HEK293T (cell line): Measurements from ENCODE around the gene IBSP.

Source experiments
- CTCF ChIA-PET: fragments of 350-600 bp; formaldehyde crosslinking; extraction: SDS; loops from one replicate; lab custom pipeline; 2021; ENCODE audit warnings: antibody characterized with exemption, inconsistent platforms; lab: Yijun Ruan, JAX
- POLR2A ChIA-PET: fragments of 350-600 bp; formaldehyde crosslinking; extraction: SDS; loops from one replicate; lab custom pipeline; 2020; ENCODE audit warnings: antibody characterized with exemption, inconsistent platforms; lab: Yijun Ruan, JAX
- DNase-seq: peaks from one replicate; pipeline ENCODE4 v3.0.0; 2012; ENCODE audit warnings: mixed read lengths; ENCODE audit errors: extremely low spot score
- ARNT ChIP-seq: fragments of 450-650 bp; IDR thresholded peaks from 2 replicates; pipeline ENCODE4 v1.6.1; 2017; ENCODE audit warnings: mild to moderate bottlenecking
- BHLHE40 ChIP-seq: fragments of 450-650 bp; IDR thresholded peaks from 2 replicates; pipeline ENCODE4 v1.6.1; 2016; ENCODE audit warnings: mild to moderate bottlenecking, moderate library complexity, borderline replicate concordance
- CTBP1 ChIP-seq: fragments of 450-650 bp; IDR thresholded peaks from 2 replicates; pipeline ENCODE4 v1.6.1; 2016; ENCODE audit warnings: borderline replicate concordance
- ELF4 ChIP-seq: fragments of 450-650 bp; IDR thresholded peaks from 2 replicates; pipeline ENCODE4 v1.6.1; 2017; ENCODE audit warnings: antibody characterized with exemption
- FOXA1 ChIP-seq: fragments of 450-650 bp; IDR thresholded peaks from 2 replicates; pipeline ENCODE4 v1.6.1; 2016; ENCODE audit warnings: mild to moderate bottlenecking
- FOXK2 ChIP-seq: fragments of 450-650 bp; IDR thresholded peaks from 2 replicates; pipeline ENCODE4 v1.6.1; 2016; ENCODE audit warnings: mild to moderate bottlenecking
- FOXM1 ChIP-seq: fragments of 450-650 bp; IDR thresholded peaks from 2 replicates; pipeline ENCODE4 v1.6.1; 2017; ENCODE audit warnings: mild to moderate bottlenecking, borderline replicate concordance
- HDGF ChIP-seq: fragments of 450-650 bp; IDR thresholded peaks from 2 replicates; pipeline ENCODE4 v1.6.1; 2017; ENCODE audit warnings: antibody characterized with exemption, borderline replicate concordance
- L3MBTL2 ChIP-seq: fragments of 450-650 bp; conservative IDR thresholded peaks from 2 replicates; pipeline ENCODE4 v1.6.1; 2016; ENCODE audit warnings: mild to moderate bottlenecking
- LEF1 ChIP-seq: fragments of 450-650 bp; IDR thresholded peaks from 2 replicates; pipeline ENCODE4 v1.6.1; 2017; ENCODE audit warnings: mild to moderate bottlenecking, borderline replicate concordance
- NFRKB ChIP-seq: fragments of 450-650 bp; IDR thresholded peaks from 2 replicates; pipeline ENCODE4 v1.6.1; 2016; ENCODE audit warnings: mild to moderate bottlenecking, moderate library complexity
- PKNOX1 ChIP-seq: fragments of 450-650 bp; IDR thresholded peaks from 2 replicates; pipeline ENCODE4 v1.6.1; 2016
- SP1 ChIP-seq: fragments of 450-650 bp; IDR thresholded peaks from 2 replicates; pipeline ENCODE4 v1.6.1; 2017
- SUZ12 ChIP-seq: fragments of 450-650 bp; IDR thresholded peaks from 2 replicates; pipeline ENCODE4 v1.6.1; 2016; ENCODE audit warnings: mild to moderate bottlenecking
- TARDBP ChIP-seq: fragments of 450-650 bp; IDR thresholded peaks from 2 replicates; pipeline ENCODE4 v1.6.1; 2016
- ZNF384 ChIP-seq: fragments of 450-650 bp; IDR thresholded peaks from 2 replicates; pipeline ENCODE4 v1.6.1; 2016

IBSP gene, protein sequence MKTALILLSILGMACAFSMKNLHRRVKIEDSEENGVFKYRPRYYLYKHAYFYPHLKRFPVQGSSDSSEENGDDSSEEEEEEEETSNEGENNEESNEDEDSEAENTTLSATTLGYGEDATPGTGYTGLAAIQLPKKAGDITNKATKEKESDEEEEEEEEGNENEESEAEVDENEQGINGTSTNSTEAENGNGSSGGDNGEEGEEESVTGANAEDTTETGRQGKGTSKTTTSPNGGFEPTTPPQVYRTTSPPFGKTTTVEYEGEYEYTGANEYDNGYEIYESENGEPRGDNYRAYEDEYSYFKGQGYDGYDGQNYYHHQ

GRCh38 chr4:87799301-87800113, at the start of gene IBSP:
Gene IBSP, plus strand, starts transcription at chr4:87799554. Its CDS starts 2,808 bp downstream, at chr4:87802362.
- ChIA-PET CTCF (no interaction called here), POLR2A (no interaction called here)
- no peak for DNase-seq
- TF ChIP-seq TARDBP (no peak), LEF1 (no peak), ARNT (no peak), SUZ12 (no peak), ZNF384 (no peak), ELF4 (no peak), L3MBTL2 (no peak), HDGF (no peak), FOXK2 (no peak), CTBP1 (no peak), FOXM1 (no peak), NFRKB (no peak), BHLHE40 (no peak), SP1 (no peak), FOXA1 (no peak), PKNOX1 (no peak)

GRCh38 chr4:87749883-87750282, 49.5 kb upstream of the IBSP start:
- ChIA-PET CTCF (no interaction called here), POLR2A (no interaction called here)
- DNase-seq, result no peak
- no peak for TF ChIP-seq ELF4
- TF ChIP-seq LEF1, result no peak
- no peak for TF ChIP-seq L3MBTL2
- no peak for TF ChIP-seq ARNT
- TF ChIP-seq FOXK2, result no peak
- TF ChIP-seq FOXM1, result no peak
- no peak for TF ChIP-seq BHLHE40

GRCh38 chr4:87758270-87758669, 41.1 kb upstream of the IBSP start:
- ChIA-PET CTCF (no interaction called here), POLR2A (no interaction called here)
- DNase-seq, result no peak
- TF ChIP-seq FOXK2 (no peak), FOXA1 (no peak), LEF1 (no peak), ARNT (no peak), NFRKB (no peak), SUZ12 (no peak), BHLHE40 (no peak), L3MBTL2 (no peak), ELF4 (no peak), HDGF (no peak)

GRCh38 chr4:87762311-87762710, 37.0 kb upstream of the IBSP start:
- POLR2A ChIA-PET, result no interaction called here
- TF ChIP-seq FOXM1 (no peak), FOXA1 (no peak), FOXK2 (no peak), L3MBTL2 (no peak), LEF1 (no peak), PKNOX1 (no peak), NFRKB (no peak), BHLHE40 (no peak), HDGF (no peak), ELF4 (no peak)
- DNase-seq, result no peak
- CTCF ChIA-PET, result no interaction called here

GRCh38 chr4:87781569-87781968, 17.8 kb upstream of the IBSP start:
- ChIA-PET POLR2A (no interaction called here), CTCF (interaction anchor here (1.0 kb wide), 1 partner anchor 57 kb away, joined by 3 read pairs; no protein-coding TSS in a partner anchor)
- no peak for DNase-seq
- TF ChIP-seq NFRKB (no peak), CTBP1 (no peak), ARNT (no peak), ELF4 (no peak), FOXK2 (no peak), BHLHE40 (no peak), FOXA1 (no peak), L3MBTL2 (no peak), ZNF384 (no peak), SP1 (no peak), LEF1 (no peak)

DNA sequence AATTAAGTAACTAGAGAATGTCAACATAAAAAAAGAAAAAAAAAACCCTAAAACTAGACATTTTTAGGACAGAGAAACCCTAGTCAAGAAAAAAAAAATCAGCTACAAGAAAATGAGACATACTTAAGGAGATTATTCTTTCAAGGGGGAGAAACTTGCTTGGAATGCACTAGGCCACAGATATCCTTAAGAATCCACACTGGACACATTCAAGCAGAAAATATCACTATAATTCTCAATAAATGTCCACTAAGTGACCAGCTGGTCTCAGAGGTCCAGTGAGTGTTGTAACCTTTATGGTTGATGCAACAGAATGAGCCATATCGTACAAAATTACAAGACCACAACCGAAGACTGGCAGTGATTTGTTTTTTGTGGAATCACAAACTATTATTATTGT, 15.6 kb upstream of the IBSP start:
- DNase-seq, result no peak
- ChIA-PET CTCF (no interaction called here), POLR2A (no interaction called here)
- TF ChIP-seq FOXK2 (no peak), CTBP1 (no peak), NFRKB (no peak), LEF1 (no peak), ELF4 (no peak), L3MBTL2 (no peak), ZNF384 (no peak), SP1 (no peak), ARNT (no peak), BHLHE40 (no peak), FOXM1 (no peak), TARDBP (no peak), HDGF (no peak), PKNOX1 (no peak), SUZ12 (no peak), FOXA1 (no peak)
